Midbrain (tissue), 1 donor: ENCODE measurements around the gene HNRNPA1L2.
"Not testable (repeated sequence)": the region's sequence is repeated elsewhere in the genome, so short reads cannot be mapped to it uniquely, and the experiment has no call there.

Experiments used
- DNase-seq: peaks from one replicate; lab custom pipeline; 2025; lab: John Stamatoyannopoulos, UW

The HNRNPA1L2 gene

DNA sequence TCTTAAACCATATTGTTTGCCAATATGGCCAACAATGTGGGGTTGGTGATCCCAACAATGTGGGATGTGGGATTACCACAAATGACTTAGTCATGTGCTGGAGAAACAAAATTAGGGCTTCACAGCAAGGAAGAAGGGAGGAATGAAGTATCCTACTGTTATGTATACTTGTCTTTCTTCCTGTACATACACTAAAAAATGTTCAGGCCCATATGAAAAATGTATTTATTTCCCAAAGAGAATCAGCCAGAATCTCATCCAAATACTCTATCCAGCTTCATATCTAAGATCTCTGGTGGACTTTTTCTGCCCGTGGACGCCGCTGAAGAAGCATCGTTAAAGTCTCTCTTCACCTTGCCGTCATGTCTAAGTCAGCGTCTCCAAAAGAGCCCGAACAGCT lies at the start of gene HNRNPA1L2:
HNRNPA1L2 (plus strand) TSS at position 301 of the 400 bp plus-strand sequence; CDS start at position 363, 62 bp downstream.
- no peak for DNase-seq

DNA sequence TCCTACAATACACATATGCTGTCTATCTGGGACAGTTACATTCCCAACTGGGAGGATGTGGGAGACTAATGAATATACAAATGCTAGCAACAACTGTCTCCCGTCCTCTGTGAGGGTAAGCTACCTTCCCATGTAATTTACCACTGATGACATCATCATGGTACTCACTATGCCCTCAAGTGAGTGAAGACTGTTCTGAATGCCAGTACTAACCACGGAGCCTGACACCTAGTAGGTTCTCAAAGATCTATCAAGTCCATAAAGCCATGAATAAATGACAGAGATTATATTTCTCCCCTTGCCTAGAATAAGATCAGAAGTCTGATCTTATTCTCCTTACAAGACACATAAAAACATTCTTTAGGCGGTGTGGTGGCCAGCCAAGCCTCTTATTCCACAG lies 49.1 kb upstream of the HNRNPA1L2 start:
- not testable (repeated sequence) for DNase-seq

DNA sequence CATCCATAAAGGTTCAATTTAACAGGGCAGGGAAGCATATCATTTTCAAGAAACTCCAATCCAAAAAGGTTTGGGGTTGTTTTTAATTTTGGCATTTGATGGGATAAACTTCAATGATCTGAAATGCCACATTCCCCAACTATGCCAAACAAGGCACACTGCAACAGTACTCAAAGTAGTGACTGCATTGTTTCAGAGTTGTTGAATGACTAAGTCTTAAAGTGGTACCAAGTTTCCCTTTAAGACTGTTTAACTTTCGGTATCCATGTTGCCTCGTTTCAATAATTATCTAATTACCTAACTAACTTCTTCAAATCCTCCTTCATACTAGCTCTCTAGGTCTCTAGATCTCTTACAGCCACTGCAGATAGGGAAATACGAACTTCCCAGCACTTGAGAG lies 48.4 kb upstream of the HNRNPA1L2 start:
- DNase-seq, result not testable (repeated sequence)

DNA sequence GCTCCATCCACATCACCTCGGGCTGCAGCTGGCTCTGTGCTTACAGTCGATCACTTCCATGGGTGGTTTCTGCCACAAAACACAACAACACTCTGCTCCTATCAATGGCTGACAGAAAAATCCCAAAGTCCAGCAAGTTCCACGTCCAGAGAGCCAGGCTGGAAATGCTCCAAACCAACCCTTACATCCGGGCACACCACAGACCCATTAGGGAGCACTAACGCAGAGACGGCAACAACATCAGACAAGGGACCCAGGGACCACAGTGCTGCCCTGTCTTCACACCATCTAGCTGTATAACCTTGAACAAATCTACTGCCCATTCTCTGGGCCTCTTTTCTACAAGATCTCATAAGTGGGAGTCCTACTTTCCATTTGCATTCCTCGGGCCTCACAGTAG lies 47.9 kb upstream of the HNRNPA1L2 start:
- not testable (repeated sequence) for DNase-seq

DNA sequence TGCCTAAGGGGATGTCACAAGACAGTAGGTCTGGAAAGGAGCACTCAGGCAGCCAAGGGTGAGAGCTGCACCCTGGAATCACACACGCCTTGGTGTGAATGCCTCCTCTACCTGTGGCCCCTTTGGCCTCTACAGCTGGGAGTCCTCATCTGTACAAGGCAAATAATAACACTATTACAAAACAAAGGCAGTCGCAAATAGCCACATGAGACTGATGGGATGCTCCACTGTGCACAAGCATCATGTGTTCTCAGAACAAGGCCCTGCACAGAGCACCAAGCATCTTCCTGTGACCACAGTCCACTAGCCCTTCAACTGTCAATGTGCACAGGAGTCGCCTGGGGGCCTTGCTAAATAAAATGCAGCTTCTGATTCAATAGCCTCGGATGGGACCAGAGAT lies 44.6 kb upstream of the HNRNPA1L2 start:
- no peak for DNase-seq

DNA sequence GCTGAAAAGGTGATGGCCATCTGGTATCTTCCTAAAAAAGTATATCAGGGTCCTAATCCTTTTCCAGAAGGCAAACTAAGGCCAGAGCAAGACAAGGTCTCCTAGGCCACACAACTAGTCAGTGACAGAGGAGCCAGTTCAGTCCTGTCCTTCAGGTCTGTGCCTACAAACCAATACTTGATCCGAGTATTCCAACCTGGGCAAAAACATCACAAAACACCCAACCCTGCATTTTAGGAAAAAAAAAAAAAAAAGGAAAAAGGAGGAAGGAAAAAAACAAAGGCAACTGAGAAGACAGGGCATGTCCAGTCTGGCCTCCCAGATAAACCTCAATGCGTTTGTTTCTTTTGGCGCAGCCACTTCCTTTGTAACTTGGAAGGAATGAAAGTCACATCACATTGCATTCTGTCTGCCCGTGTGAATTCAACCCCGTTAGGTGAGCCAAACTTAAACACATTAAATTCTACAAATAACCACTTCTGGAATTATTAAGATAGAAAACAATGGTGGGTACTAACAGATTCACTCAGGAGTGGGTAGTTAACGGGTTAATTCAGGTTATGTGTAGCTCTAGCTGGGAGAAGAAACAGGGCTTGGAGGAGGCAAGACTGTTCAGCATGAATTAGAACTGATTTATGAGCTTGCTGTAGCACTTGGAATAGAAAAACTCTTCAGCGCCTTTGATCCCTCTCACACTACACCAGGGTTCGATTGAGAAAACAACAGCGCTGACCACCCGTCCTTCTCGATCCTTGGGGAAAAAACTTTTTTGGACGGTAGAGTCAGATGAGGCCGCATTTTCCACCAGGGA lies 43.0 kb upstream of the HNRNPA1L2 start:
- DNase-seq, result peak; percentile 57

DNA sequence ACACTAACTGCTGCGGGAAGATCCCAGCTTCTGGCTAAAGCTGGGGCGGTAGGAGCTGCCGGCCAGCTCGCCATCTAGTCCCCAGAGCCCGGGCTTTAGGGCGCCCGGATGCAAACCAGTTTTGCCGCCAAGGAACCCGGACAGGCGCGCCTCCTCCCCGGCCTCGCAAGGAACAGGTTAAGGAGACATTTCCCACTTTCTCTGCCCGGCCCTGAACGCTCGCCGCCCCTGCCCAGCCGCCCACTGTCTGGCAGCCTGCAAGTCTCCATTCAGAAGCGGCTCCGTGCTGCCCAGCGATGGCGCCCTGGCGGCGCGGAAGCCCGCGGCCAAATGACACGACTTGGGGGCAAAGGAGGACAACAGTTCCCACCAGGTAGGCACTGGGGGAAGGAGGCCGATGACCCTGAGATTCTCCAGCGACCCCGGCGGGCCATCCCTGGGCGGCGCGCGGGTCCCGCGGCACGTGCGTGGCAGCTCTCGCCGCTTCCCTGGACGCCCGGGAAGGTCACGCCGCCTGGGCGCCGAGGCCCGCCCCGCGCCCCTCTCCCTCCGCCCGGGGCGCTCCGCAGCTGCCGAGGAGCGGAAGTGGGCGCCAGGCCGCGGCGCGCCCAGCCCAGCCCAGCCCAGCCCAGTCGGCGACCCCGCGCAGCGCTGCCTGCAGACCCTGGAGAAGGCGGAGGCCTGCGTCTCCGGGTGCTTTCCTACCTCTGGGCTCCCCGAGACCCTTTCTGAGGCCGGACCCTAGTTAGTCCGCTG lies 42.2 kb upstream of the HNRNPA1L2 start:
- peak; percentile 57 for DNase-seq

DNA sequence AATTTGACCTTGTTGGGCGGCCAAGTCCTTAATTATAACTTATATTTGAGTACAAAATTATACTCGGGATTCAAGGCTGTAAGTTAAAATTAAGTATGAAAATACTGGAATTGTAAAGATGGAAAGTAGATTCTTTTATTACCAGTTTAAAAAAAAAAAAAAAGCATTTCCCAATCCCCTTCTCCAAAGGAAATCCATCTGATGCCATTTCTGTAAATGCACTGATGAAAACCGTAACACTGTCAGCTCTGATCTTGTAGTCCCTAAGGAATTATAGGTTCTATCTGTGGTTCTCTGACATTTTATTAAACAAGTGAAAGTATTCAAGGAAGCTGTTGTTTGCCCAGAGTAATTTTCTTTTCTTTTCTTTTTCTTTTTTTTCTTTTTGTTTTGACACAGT lies 41.6 kb upstream of the HNRNPA1L2 start:
- no peak for DNase-seq

DNA sequence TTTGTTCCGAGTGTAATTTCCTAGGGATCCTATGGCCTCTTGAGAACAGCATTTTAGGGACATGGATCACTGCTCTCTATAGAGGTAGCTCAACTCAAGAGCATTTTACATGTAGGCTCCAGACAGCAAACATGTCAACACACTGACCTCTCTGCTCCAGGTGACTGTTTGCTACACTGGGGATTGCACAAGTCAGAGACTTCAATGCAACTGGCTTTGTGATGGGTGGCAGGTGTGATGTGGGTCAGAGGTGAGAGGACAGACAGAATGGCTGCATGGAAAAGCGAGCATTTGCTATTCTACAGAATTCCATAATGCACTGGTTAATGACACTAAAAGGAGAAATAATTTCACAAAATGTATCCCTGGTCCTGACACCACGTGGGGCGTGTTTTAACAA lies 38.9 kb upstream of the HNRNPA1L2 start:
- DNase-seq, result not testable (repeated sequence)

DNA sequence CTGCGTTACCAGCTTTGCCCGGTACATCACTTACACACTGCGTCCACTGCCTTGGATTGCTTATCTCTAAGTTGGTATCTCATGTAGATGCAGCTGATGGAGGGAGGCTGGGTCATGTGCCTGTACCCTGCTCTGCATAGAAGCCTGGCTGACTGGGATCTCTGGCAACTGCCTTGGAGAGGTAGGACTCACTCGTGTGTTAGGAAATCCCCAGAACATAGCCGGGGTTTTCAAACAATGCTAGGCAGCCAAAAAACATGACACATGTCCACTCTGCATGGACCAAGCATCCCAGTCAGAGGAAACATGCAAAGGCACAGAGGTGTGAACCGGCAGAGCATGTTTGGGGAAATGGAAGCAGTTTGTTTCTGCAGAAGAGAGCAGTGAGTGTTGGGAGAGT lies 36.1 kb upstream of the HNRNPA1L2 start:
- not testable (repeated sequence) for DNase-seq

DNA sequence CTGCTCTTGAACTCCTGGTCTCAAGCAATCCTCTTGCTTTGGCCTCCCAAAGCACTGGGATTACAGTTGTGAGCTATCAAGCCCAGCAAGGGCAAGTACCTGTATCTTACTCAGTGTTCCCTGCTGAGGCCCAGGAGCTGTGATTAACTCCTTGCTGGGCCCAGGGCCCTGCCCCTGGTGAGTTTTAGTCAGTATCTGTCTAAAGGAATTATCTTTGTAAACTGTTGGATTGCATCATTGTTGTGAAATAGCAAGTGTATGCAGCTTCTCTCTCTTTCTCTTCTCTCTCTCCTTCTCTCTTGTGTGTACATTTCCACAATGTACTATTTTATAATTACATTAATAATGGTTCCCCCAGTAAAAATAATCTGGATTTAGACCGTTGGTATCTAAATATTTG lies 35.4 kb upstream of the HNRNPA1L2 start:
- DNase-seq, result not testable (repeated sequence)

DNA sequence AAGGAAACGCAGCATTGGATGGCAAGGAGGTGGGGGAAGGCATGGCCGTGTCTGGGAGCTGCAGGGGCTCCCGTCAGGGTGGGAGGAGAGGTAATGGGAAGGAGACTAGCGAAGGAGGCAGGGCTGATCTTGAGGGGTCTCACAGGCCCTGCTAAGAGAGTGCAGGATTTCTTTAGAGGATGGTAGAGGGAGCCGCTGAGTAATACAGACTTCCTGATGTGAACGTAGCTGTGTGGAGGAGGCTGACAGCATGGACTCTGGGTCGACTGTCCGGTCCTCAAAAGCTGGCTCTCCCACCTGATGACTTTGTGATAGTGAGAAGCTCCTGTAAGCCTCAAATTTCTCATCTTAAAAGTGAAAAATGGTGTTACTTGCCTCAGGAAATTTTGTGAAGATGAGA lies 34.0 kb upstream of the HNRNPA1L2 start:
- DNase-seq, result not testable (repeated sequence)

DNA sequence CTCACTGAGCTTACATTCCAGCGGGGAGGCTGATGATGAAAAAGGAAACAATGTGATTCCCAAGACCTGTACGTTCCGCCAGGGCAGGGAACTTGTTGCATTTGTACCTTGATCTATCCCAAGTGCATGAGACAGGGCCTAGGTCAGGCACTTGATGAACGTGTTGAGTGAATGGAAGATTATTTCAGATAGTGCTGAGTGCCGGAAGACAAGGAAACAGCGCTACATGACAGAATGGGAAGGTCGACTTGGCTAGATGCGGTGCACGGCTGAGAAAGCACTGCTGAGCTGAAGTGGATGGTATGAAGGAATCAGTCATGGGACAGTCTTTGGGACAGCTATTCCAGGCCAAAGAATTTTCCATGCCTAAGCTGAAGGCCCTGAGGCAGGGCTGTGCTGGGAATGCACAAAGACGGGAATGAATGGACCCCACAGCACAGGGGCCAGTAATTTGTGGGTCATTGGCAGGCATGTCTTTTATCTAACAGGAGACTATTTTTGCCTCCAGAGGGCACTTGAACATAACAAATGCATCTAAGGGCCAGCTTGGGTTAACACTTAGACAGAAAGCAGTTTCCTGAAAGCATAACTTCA lies 33.1 kb upstream of the HNRNPA1L2 start:
- peak; percentile 69 for DNase-seq

DNA sequence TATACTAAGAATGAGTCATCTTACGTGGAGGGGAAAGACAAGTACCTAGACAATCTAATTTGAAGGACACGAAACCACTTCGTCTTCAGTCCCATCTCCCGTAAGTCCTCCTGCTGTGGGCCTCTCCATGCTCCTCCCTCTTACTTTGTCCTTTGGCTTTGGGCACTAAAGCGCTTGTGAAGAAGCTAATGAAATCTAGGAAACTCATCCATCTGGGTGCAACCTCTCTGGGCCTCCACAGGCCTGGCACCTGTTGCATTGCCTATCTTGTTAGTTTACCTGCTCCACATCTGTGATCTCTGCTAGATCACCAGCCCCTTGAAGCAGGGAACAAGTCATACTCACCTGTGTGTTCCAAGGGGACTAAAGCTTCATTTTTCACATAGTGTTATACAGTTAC lies 32.1 kb upstream of the HNRNPA1L2 start:
- DNase-seq, result not testable (repeated sequence)

DNA sequence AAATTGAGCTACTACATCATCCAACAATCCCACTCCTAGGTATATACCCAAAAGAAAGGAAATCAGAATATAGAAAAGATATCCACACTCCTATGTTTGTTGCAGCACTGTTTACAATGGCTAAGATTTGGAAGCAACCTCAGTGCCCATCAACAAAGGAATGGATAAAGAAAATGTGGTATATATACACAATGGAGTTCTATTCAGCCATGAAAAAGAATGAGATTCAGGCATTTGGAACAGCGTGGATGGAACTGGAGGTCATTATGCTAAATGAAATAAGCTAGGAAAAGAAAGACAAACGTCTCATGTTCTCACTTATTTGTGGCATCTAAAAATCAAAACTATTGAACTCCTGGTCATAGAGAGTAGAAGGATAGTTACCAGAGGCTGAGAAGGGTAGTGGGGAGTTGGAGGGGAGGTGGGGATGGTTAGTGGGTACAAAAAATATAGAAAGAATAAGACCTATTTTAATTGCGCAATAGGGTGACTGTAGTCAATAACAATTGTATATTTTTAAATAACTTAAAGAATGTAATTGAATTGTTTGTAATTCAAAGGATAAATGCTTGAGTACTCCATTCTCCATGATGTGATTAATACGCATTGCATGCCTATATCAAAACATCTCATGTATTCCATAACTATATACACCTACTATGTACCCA lies 27.0 kb upstream of the HNRNPA1L2 start:
- no peak for DNase-seq

DNA sequence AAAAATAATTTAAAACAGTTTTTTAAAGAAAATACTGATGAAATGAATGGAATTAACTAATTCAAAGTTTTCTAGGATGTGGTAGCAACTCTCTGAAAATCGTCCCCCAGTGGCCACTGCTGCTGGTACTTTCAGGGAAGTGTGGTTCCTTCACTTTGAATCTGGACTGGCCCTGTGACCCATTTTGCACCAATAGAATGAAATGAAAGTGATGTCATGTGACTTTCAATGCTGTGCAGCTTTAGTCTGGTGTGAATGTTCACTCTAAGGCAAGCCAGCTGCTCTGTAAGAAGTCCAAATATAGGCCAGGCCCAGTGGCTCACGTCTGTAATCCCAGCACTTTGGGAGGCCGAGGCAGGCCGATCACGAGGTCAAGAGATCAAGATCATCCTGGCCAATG lies 26.4 kb upstream of the HNRNPA1L2 start:
- no peak for DNase-seq

DNA sequence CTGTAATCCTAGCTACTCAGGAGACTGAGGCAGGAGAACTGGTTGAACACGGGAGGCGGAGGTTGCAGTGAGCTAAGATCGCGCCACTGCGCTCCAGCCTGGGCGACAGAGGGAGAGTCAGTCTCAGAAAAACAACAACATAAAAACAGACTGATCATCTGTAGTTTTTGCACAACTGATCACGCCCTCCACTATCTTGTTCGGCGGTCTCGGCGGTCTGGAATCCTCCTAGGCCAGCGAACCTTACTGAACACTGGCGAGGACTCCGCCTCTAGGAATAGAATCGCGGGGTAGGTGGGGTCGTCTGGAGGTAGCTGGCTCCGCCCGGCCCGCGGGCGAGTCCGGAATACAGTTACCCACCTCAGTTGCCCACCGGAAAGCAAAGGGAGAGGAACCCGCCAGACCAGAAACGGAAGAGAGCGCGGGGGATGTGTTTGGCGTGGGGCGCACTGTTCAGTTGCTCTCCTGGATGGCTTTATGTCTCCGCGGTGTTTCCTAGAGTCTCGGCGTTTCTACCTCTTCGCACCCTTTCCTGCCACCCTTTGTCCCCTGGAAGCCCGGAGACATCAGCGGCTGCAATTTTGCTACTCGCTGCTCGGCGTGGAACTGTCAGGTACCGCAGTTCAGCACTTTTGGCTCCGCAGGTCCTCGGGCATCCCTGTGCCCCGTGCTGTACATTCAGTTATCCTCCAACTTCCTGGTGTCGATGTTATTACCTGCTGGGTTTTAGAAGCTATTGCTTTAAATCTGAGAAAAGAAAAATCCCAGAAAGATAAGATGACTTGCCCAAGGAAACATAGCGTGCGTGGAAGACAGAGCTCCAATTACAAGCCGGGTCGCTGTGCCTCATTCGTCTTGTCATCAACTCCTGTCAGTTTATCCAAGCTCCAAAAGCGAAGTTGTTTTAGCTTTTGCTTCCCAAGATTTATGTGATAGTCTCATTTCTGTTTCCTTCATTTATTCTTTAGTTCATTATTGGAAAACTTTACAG lies 24.9 kb upstream of the HNRNPA1L2 start:
- peak; percentile 84 for DNase-seq

DNA sequence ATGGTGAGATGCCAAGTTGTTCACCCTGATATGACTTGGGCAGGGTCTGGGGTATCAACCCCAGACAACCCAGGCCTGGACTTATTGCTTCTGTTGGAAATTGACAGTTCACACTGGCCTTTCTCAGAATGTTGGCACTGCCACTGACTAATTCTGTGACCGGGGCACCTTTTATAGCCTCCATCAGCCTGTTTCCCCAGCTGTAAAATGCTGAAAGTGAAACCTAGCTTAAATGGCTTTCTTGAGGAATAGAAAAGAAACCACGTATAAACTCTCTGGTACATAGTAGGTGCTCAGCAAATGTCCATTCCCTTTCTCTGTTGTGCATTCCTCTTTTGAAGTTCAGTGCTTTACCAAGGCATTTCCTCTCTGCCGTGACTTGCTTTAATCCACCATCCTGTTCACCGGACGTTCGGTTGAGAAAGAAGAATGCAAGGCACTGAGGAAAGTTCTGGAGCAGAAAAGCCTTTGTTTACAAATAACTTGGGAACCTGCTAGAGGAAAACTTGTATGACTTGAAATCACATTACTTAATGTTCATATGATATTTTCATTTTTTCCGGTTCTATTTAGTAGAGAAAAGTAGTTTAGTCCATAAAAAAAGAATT lies 11.0 kb upstream of the HNRNPA1L2 start:
- not testable (repeated sequence) for DNase-seq

DNA sequence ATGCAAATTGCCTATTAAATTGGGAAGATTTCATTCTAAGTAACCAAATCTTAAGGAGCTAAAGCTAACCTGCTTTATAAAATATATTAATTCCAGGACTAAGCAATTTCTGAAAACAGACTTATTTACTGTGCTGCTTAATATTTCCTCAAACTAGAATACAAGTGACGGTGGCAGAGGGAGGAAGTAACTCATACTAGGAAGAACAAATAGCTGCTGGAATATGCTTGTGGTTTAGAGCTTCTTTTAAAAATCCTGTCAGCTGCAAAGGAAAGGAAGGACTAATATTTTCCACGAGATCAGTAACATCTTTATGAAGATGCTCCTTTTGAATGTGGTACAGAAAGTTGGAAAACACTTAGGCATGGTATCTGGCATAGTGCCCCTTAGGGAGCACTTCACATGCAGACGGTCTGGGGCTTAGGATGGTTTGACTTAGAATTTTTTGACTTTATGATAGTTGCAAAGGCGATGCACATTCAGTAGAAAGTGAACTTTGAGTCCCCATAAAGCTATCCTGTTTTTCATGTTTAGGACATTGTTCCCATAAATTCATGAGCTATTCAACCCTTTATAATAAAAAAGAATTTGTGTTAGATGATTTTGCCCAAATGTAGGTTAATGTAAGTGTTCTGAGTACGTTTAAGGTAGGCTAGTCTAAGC lies 3.4 kb upstream of the HNRNPA1L2 start:
- no peak for DNase-seq

DNA sequence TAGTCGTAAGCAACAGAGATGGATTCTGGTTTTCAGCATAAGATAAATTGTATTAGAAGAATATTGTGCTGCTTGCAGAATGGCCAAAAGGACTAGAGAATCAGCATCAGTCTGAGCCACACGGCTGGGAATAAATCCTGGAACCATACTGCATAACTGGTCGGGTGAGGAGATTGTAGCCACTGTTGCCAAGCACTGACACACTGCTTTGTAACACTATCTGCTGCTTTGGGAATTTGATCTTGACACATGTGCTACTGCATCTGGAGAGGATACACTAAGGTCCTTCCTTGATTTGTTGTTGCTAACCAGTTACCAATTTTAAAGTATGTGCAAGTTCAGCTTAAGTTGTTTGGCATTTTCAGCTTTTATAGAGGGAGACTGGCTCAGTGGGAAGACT lies 1.9 kb downstream of the HNRNPA1L2 start:
- DNase-seq, result no peak
